Activated T-cell treated with anti-CD3 and anti-CD28 coated beads, Interleukin-2, amount 50 U/mL, for 24 hours (primary cell): ENCODE results near the gene LCTL.

Source experiments
- DNase-seq: peaks from one replicate; pipeline ENCODE4 v3.0.0-alpha.2; 2020
- H3K27ac Mint-ChIP-seq: 2 replicates; pipeline ENCODE4 v1.8.0; 2020; ENCODE audit warnings: mild to moderate bottlenecking, mixed read lengths
- H3K27me3 Mint-ChIP-seq: 2 replicates; pipeline ENCODE4 v1.8.0; 2020; ENCODE audit warnings: mixed read lengths
- H3K36me3 Mint-ChIP-seq: 2 replicates; pipeline ENCODE4 v1.8.0; 2020; ENCODE audit warnings: low read depth, mixed read lengths
- H3K4me1 Mint-ChIP-seq: 2 replicates; pipeline ENCODE4 v1.8.0; 2020; ENCODE audit warnings: low read depth, mixed read lengths
- H3K4me3 Mint-ChIP-seq: 2 replicates; pipeline ENCODE4 v1.8.0; 2020; ENCODE audit warnings: mild to moderate bottlenecking, moderate library complexity, mixed read lengths
- H3K9me3 Mint-ChIP-seq: 2 replicates; pipeline ENCODE4 v1.8.0; 2020; ENCODE audit warnings: mixed read lengths

Gene LCTL

DNA sequence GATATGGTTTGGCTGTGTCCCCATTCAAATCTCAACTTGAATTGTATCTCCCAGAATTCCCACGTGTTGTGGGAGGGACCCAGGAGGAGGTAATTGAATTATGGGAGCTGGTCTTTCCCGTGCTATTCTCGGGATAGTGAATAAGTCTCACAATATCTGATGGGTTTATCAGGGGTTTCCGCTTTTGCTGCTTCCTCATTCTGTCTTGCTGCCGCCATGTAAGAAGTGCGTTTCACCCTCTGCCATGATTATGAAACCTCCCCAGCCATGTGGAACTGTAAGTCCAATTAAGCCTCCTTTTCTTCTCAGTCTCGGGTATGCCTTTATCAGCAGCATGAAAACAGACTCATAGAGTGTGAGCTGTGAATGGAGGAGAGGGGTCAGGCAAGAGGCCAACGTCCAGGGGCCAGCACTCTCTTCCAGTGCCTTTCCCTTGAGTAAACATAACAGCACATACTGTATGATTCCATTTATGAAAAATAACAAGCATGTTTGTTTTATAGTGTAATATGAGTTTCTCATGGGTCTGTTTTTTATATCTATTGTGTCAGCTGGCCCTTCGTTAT is 16.3 kb upstream of the LCTL start:
- H3K27ac Mint-ChIP-seq: no peak overlapping the region
- no peak overlapping the region for H3K4me3 Mint-ChIP-seq
- no peaks in the 10 kb centered on the region for H3K9me3 Mint-ChIP-seq
- H3K36me3 Mint-ChIP-seq: no peaks in the 10 kb centered on the region
- H3K4me1 Mint-ChIP-seq: peaks cover 5% of the 10 kb centered on the region
- no peak for DNase-seq
- peaks cover 7% of the 10 kb centered on the region for H3K27me3 Mint-ChIP-seq

DNA sequence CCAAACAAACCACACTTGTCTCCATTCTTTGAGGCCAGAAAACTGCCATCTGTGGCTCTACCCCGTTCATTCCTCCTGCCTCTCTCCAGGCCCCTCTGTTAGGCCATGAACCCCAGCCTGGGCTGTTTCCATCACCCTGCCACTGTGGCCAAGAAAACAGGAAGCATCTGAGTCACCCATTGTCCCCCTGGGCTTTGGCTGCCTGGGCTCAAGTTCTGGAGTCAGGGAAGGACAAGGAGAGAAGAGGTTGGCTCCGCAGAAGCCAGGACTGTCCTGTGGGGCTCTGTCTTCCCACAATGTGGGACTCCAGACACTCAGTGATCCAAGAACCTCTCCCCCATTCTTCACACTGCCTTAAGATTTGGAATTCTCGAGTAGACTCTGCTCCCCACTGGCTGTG is 14.8 kb upstream of the LCTL start:
- Mint-ChIP-seq H3K4me3 (no peak overlapping the region), H3K27ac (peak overlapping the region; percentile 57), H3K9me3 (no peaks in the 10 kb centered on the region), H3K27me3 (no peaks in the 10 kb centered on the region), H3K4me1 (peaks cover 5% of the 10 kb centered on the region), H3K36me3 (no peaks in the 10 kb centered on the region)
- DNase-seq: no peak

DNA sequence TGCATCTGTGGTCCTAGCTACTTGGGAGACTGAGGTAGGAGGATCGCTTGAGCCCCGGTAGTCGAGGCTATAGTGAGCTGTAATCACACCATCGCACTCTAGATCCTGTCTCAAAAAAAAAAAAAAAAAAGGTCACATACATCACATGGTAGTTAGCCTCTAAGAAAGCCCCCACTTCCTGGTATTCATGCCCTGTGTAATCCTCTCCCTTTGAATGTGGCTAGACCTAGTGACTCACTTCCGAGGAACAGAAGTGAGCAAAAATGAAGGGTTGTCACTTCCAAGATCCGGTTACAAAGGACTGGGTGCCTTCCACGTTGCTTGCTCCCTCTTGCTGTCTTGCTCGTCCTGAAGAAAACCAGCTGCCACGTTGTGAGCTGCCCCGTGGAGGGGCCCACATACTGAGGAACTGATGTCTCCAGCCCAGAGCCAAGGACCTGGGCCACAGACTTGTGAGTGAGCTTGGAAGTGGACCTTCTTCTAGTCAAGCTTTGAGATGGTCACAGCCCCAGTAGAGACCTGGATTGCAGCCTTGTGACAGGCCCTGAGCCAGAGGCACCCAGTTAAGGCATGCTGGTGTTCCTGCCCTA is 12.6 kb upstream of the LCTL start:
- Mint-ChIP-seq H3K9me3 (no peaks in the 10 kb centered on the region), H3K27ac (no peak overlapping the region), H3K27me3 (no peaks in the 10 kb centered on the region), H3K4me1 (peaks cover 12% of the 10 kb centered on the region), H3K36me3 (no peaks in the 10 kb centered on the region), H3K4me3 (no peak overlapping the region)
- no peak for DNase-seq

DNA sequence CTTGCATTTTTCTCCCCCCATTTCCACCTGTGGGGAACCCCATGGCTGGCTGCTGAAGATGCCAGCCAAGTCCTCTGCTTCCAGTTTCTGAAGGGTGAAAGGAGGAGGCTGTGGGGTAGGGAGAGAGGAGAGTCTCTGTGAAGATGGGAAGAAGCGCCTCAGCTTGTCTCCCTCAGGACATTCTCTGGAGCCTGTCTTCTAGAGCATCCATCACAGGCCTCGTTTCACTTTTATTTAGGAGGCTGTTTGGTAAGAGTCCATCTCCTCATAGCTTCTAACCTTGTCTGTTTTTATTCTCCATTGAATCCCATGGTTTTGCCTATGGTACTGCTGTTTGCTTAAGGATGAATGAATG is 8.8 kb upstream of the LCTL start:
- Mint-ChIP-seq H3K27ac (no peak overlapping the region), H3K27me3 (no peaks in the 10 kb centered on the region), H3K4me3 (no peak overlapping the region), H3K9me3 (no peaks in the 10 kb centered on the region), H3K36me3 (no peaks in the 10 kb centered on the region), H3K4me1 (peaks cover 12% of the 10 kb centered on the region)
- DNase-seq: no peak

DNA sequence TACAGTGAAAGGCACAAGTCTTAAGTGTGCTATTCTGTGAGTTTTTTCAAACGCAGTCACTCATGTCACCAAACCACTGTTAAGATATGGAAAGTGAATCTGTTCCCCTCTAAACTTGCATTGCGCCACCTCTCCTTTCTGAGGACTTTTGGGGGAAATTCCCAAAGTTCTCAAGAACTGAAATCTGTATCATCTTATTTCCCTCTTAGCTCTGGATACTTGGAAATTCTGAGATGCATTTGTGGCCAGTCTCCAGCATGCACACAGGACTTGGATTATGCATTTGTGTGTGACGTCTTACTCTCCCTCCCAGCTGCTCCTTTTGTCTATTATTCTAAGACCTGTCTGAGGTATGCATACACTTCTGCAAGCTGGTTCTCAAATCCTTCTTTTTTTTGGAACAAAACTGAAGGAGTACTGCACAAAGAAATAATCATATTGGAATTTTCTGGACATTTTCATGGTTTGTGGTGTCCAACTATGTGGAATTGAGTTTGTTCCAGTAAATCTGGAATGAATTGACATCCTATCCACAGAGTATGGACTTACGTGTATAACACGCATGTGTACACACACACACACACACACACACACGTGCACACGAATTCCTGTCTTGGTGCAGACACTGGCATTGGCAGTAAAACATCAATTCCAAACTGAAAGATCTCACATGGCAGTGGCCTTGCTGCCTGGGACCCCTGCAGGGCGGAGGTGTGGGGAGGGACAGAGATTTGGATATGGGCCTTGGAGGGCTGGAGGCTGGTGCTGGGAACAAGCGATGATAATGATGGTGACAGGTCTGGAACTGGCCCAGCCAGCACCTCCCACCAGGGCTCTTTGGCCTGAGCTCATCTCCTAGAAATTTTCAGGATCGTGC is 8.2 kb upstream of the LCTL start:
- Mint-ChIP-seq H3K36me3 (no peaks in the 10 kb centered on the region), H3K4me3 (no peak overlapping the region), H3K9me3 (no peaks in the 10 kb centered on the region), H3K4me1 (peaks cover 12% of the 10 kb centered on the region), H3K27ac (peak overlapping the region; percentile 14), H3K27me3 (no peaks in the 10 kb centered on the region)
- DNase-seq: no peak

DNA sequence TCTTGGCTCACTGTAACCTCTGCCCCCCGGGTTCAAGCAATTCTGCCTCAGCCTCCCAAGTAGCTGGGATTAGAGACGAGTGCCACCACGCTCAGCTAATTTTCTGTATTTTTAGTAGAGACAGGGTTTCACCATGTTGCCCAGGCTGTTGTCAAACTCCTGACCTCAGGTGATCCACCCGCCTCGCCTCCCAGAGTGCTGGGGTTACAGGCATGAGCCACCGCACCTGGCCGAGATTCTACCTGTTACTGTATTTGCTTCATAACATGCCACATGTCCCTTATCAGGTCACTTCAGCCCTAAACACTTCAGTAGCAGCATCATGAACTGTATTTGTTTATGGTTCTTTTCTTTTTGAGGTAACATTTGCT is 7.5 kb upstream of the LCTL start:
- H3K27me3 Mint-ChIP-seq: no peaks in the 10 kb centered on the region

DNA sequence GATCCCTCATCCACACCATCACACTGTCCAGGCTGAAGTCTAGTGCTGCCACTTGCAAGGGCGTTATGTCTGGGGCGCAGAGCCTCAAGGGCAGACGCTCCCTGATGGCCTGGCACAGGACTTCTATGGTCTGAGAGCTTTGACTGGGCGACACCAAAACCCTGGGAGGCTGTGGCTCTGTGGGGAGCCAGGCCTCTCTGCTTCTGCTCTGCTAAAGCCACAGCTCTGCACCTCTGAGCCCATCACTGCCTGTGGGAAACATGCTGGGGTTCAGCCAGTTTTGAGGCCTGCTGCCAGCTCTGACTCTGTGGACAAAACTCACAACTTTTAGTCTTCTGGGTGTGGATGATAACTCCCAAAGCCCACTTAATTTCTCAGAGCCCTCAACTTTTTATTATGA is 6.3 kb upstream of the LCTL start:
- Mint-ChIP-seq H3K27me3 (no peaks in the 10 kb centered on the region), H3K4me3 (no peak overlapping the region), H3K9me3 (no peaks in the 10 kb centered on the region), H3K36me3 (no peaks in the 10 kb centered on the region), H3K4me1 (peaks cover 9% of the 10 kb centered on the region), H3K27ac (no peak overlapping the region)
- no peak for DNase-seq

More for the DNA sequence above, 7.5 kb upstream of the LCTL start:
- peak overlapping the region; percentile 14 for H3K27ac Mint-ChIP-seq
- no peaks in the 10 kb centered on the region for H3K9me3 Mint-ChIP-seq
- peaks cover 10% of the 10 kb centered on the region for H3K4me1 Mint-ChIP-seq
- no peak for DNase-seq
- H3K36me3 Mint-ChIP-seq: no peaks in the 10 kb centered on the region
- no peak overlapping the region for H3K4me3 Mint-ChIP-seq

DNA sequence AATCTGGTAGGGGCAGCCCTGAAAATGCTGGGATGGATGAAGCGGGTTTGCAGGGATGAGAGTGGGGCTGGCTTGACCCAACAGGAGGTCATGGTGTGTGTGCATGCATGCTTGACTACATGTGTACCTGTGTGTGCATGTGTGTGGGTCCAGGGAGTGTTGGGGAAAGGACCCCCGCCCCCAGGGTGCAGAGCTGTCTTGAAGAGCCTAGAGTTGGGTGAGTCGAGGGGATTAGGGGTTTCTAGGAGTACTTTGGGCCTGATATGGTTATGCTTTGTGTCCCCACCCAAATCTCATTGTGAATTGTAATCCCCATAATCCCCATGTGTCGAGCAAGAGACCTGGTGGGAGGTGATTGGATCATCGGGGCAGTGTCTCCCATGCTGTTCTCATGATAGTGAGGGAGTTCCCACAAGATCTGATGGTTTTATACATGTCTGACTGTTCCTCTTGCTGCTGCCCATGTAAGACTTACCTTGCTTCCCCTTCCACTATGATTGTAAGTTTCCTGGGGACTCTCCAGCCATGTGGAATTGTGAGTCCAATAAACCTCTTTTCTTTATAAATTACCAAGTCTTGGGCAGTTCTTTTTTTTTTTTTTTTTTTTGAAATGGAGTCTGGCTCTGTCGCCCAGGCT is 5.2 kb upstream of the LCTL start:
- DNase-seq: no peak
- H3K27me3 Mint-ChIP-seq: no peaks in the 10 kb centered on the region
- peaks cover 13% of the 10 kb centered on the region for H3K4me1 Mint-ChIP-seq
- no peaks in the 10 kb centered on the region for H3K36me3 Mint-ChIP-seq
- H3K4me3 Mint-ChIP-seq: no peak overlapping the region
- no peaks in the 10 kb centered on the region for H3K9me3 Mint-ChIP-seq
- no peak overlapping the region for H3K27ac Mint-ChIP-seq

DNA sequence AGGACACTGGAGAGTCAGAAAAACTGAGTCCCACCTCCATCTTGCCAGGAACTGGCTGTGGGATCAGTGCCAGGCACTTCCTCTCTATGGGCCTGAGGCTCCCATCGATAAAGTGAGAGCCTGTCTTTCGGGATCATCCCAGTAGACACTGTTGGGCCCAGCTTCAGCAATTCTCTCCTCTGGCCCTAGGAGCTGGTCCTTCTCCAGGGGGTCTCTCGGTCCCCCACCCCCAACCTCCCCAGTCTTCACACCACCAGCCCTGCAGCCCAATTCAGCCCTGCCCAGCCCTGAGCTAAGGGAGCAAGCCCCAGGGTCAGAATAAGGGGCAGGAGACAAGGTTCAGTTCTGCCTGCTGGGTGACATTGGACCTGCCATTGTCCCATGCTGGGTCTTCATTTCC is 4.5 kb upstream of the LCTL start:
- H3K4me3 Mint-ChIP-seq: no peak overlapping the region
- no peaks in the 10 kb centered on the region for H3K9me3 Mint-ChIP-seq
- no peaks in the 10 kb centered on the region for H3K27me3 Mint-ChIP-seq
- H3K4me1 Mint-ChIP-seq: peaks cover 13% of the 10 kb centered on the region
- DNase-seq: no peak
- no peak overlapping the region for H3K27ac Mint-ChIP-seq
- no peaks in the 10 kb centered on the region for H3K36me3 Mint-ChIP-seq

DNA sequence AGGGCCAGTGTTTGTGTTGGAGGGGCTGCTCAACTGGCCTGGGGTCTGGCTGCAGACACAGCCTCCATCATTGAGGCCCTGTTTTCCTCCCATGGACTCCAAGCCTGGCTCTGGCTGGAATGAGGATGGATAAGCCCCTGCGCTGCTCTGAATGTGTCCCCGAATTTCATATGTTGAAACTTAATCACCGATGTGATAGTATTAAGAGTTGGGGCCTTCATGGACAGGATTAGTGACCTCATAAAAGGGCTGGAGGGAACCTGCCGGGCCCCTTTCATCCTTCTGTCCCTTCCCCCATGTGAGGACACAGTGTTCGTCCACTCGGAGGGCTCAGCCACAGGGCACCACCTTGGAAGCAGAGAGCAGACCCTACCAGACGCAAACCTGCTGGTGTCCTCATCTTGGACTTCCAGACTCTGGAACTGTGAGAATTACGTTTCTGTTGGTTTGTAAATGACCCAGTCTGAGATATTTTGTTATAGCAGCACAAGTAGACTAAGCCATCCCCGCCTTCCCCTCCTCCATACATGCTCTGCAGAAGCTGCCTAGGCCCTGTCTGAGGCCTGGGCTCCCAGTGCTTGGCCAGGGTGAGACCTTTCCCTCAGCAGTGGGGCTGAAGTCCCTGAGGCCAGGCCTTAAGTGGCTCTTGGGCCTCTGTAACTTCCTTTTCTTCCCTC is 3.8 kb upstream of the LCTL start:
- DNase-seq: no peak
- no peak overlapping the region for H3K4me3 Mint-ChIP-seq
- peaks cover 13% of the 10 kb centered on the region for H3K4me1 Mint-ChIP-seq
- H3K27ac Mint-ChIP-seq: no peak overlapping the region
- no peaks in the 10 kb centered on the region for H3K27me3 Mint-ChIP-seq
- no peaks in the 10 kb centered on the region for H3K36me3 Mint-ChIP-seq
- H3K9me3 Mint-ChIP-seq: no peaks in the 10 kb centered on the region

DNA sequence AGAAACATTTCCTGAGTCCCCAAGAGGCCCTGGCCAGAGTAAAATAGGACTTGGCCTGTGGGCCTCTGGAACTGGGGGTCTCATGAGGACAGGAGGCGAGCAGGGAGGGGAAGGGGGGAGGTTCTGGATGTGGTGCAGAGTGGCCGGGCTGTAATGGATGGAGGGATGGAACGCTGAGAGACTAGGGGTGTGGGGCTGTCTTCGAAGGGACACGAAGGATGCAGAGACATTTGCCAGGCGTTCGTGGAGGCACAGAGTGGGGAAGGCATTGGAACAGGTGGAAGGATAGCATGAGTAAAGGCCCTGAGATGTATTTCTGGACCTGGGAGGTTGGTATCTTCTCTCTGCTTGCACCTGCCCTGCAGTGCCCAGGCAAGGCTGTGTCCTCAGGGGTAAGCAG is 2.1 kb upstream of the LCTL start:
- no peak for DNase-seq
- Mint-ChIP-seq H3K27me3 (no peaks in the 10 kb centered on the region), H3K36me3 (no peaks in the 10 kb centered on the region), H3K4me3 (no peak overlapping the region), H3K9me3 (no peaks in the 10 kb centered on the region), H3K4me1 (peaks cover 6% of the 10 kb centered on the region), H3K27ac (no peak overlapping the region)

DNA sequence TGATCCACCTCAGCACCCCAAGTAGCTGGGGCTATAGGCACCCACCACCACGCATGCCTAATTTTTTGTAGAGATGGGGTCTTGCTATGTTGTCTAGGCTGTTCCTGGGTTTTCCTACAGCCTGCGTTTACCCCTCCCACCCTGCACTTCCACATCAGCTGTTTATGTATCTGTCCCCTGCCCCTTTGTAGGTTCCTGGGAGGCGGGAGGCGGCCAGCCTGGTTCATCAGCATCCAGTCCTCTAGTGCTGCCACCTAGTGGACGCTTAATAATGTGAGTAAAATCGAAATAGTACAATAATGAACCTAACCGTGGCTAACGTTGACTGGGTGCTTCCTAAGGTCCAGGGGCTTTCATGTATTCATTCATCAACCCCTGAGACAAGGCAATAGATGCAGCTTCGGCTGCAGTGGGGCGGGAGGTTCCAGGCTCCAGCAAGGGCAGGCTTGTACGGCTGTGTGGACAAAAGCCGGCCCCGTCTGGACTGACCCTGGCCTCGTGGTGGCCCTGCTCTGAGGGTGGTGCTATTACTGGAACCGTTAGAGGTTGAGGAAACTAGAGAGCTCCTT is 1.2 kb upstream of the LCTL start:
- Mint-ChIP-seq H3K9me3 (no peaks in the 10 kb centered on the region), H3K27me3 (no peaks in the 10 kb centered on the region), H3K4me3 (no peak overlapping the region), H3K36me3 (no peaks in the 10 kb centered on the region), H3K4me1 (peaks cover 6% of the 10 kb centered on the region), H3K27ac (no peak overlapping the region)
- peak; percentile 57 for DNase-seq

DNA sequence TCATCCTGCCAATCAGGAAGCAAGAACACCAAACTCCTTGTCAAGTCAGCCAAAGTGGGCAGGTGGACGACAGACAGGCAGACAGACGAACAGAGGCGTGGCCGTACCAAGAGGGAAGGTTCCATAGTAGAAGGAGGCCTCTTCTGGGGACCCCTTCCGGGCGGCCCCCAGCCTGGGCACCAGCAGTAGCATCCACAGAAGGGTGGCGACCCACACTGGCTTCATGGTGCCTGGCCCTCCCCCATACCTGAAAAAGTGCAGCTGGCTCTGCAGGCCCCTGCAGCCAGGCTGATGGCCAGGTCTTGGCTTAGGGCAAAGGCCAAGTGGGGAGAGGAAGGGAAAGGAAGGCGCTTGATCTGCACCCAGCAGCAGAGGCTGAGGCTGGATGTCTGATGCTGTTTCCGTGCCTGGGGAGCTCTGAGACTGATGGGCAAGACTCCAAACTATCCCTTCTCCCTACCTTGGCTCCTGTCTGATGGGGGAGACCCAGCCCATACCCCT is 607 bp downstream of the LCTL start:
- H3K4me1 Mint-ChIP-seq: peaks cover 6% of the 10 kb centered on the region
- H3K9me3 Mint-ChIP-seq: no peaks in the 10 kb centered on the region
- no peak overlapping the region for H3K27ac Mint-ChIP-seq
- no peaks in the 10 kb centered on the region for H3K36me3 Mint-ChIP-seq
- no peak overlapping the region for H3K4me3 Mint-ChIP-seq
- no peaks in the 10 kb centered on the region for H3K27me3 Mint-ChIP-seq
- DNase-seq: no peak
